ENCODE data around the gene MOB3C.

- TF ChIP-seq CTCF (IDR thresholded peaks at IDR 0.05) (no peak), POLR2A (IDR thresholded peaks at IDR 0.05) (no peak)
Measured at GRCh38 chr1:46637444-46638083, 21.0 kb upstream of the MOB3C start.
